Activated gamma-delta T cell (primary cell): ENCODE measurements around the gene KCNMA1.
"Not testable (repeated sequence)": the region's sequence is repeated elsewhere in the genome, so short reads cannot be mapped to it uniquely, and the experiment has no call there.

Experiments used
- DNase-seq: peaks from one replicate; lab custom pipeline; 2025; lab: John Stamatoyannopoulos, UW

The KCNMA1 gene

GRCh38 chr10:77605466-77605865, 32.1 kb downstream of the KCNMA1 start:
- DNase-seq = no peak

DNA sequence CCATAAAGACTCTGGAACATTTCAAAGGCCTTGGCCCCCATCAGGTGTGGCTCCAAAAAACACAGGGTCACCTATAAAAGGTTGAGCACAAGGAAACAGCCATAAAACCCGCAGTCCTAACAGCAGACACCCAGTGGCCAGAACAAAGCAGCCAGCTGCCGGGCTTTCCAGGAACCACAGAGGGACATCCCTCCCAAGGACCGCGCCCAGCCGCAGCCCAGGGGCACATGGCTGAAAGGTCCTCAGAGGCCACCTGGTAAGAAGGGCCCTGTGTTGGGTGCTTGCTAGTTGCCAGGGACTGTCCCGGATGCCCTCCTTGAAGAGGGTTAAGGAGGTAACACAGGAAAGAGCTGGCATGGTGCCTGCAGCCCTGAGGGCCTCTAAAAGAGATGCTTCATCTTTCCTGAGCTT, 32.7 kb downstream of the KCNMA1 start:
- DNase-seq = no peak

DNA sequence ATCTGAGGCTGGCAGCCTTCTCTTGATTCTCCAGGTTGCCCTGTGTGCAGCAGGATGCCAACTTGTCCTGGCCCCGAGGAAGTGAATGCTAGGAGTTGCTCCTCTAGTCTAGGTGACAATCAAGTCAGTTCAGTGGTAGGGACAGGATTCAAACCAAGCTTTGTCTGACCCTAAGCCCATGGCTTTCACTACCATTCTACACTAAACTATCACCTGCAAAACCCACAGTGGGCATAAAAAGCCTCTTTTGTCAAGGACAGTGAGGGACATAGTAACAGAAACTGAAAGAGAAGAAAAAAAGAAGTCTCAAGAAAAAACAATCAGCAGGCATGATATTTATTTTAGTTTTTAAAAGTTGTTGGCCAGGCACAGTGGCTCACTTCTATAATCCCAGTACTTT, 33.5 kb downstream of the KCNMA1 start:
- no peak for DNase-seq

GRCh38 chr10:77603534-77603927, 34.1 kb downstream of the KCNMA1 start:
- no peak for DNase-seq

- DNase-seq = no peak
These were observed 34.6 kb downstream of the KCNMA1 start for GRCh38 chr10:77602913-77603533.

DNA sequence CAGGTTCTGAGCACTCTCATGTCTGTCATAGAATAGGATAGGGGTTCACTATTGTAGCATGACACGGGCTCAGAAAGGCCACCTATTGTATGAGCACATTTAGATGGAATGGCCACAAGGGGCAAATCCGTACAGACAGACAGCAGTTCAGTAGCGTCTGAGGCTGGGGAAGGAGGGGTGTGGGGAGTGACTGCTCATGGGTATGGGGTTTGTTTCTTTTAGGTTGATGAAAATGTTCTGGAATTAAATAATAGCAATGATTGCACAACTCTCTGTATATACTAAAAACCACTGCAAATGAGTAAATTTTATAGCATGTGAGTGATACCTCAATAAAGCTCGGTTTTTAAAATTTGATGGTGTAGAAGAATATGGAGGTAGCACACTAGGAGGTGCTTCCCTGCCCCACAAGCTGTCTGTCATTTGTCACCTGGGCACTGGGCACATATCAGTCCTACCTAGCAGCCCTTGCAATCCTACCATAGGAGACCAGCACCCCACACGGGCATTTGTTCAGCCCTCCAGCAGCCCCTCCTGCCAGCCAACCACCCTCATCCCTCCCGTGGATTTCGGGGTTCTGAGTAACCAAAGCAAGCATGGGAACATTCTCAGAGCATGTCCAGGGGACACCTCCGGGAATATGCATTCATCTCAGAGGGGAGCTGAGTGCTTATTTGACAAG, 35.2 kb downstream of the KCNMA1 start:
- no peak for DNase-seq

DNA sequence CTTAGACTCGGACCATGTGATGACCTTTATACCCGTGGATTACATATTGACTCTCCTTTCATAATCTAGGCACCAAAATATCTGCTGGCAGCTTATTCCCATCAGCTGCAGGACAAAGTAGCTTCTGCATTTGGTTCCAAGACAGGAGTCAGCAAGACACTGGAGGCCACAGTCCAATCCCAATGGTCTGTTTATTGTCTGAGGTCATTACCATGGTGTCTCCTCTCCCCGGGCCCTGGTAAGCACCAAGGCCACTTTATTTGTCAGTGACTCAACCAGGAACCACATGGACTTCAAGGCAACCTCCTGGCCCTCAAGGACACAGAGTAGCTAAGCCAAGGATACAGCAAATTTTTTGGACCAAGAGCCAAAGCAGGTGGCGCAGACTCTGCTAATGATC, 36.1 kb downstream of the KCNMA1 start:
- DNase-seq = no peak

DNA sequence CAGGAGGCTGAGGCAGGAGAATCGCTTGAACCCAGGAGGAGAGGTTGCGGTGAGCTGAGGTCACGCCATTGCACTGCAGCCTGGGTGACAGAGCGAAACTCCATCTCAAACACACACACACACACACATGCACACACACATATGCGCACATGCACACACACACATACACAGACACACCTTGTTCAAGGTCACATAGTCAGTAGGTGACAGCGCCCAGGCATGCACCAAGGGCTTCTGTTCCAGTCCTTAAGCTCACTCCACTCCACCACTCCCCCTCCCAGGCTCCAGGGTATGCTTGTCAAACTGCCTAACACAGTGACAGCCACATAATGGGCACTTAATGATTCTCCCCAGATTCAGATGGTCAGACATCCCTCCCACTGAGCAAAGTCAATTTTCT, 37.0 kb downstream of the KCNMA1 start:
- DNase-seq = no peak

- DNase-seq = no peak
These were observed 38.0 kb downstream of the KCNMA1 start for GRCh38 chr10:77599651-77600050.

GRCh38 chr10:77598606-77599005, 39.0 kb downstream of the KCNMA1 start:
- no peak for DNase-seq

DNA sequence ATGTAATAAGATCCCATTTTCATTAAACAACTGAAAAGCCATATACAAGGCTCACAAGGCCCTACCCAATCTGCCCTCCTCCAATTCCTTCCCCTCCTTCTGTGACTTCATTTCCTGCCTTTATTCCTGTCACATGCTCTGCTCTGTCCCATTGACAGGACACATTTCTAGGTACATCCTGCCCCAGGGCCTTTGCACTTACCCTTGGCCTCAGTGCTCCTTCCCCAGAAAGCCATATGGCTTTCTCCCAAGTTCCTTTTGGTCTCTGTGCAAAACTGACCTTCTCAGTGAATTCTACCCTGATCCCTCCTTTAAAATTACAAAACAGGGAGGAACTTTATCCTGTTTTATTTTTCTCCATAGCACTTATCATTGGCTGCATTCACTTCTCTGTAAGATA, 40.0 kb downstream of the KCNMA1 start:
- no peak for DNase-seq

DNA sequence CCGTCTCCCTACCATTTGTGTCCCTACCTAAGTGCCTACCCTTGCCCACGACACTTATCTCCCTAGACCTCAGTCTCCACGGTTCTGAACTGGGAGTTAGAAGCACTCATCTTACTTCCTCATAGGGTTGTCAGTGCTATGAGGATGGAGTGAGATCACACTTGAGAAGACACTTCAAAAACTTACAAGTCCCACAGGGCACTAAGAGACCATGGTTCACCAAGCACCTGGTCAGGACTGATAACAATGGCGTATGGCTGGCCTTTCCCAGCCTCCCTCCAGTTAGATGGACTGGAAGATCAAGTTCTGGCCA, 43.2 kb downstream of the KCNMA1 start:
- DNase-seq = no peak

DNA sequence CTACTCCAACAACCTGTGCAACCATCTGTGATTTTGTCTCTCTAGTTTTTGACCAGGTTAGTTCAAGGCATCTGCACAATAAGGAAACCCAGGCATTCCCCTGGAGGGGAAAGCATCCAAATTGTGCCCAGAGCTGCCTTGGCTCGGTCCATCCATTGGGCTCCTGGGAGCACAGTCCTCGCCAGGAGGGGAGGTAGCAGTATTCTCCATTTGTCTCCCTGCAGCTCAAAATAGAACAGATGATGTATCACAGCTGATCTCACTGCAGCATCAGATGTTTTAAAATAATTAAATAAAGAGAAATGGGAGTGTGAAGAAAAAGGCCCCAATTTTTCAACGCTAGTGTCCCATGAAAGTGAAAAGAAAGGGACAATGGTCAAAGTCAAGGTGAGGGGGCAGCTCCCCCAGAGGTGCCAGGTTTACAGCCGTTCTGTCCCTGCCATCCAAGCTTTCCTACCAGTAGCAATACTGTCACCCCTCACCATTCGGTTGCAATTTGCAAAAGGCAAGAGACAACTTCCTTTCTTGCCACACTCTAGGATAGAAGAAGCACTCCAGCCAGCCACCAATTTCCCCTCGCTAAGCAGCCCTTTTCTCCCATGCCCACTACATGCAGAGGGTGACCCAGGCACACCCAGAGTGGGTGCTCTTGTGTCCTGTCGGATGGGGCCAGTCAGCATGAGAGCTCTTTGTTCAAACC, 43.7 kb downstream of the KCNMA1 start:
- DNase-seq = no peak

DNA sequence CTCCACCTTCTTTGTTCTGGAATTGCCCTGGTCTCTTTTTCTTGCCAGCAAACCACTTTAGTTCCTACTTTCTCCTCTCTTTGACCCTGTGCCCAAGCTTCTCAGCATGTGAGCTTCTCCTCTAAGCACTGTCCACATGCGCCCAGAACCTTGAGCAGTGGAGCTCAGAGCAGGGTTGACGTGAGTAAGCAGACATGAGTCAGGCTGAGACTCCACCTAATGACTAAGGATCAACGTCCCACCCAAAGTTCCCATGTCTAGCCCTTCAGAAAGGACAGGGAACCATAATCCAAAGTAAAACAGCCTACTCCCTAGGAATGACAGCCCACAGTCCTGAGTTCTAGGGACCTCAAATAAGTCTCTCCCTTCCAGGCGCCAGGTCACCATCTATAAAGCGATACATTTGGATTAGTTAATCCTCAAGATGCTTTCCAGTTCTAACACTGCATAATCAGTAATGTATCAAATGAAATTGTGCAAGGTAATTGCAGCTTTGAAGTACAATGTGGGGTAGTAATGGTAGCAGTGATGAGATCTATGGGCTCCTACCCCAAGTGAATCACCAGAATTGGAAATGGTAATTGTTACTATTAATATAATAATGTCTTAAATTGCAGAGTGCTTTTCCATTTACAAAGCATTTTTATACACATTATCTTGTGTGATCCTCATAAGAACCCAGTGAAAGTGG, 44.5 kb downstream of the KCNMA1 start:
- no peak for DNase-seq

DNA sequence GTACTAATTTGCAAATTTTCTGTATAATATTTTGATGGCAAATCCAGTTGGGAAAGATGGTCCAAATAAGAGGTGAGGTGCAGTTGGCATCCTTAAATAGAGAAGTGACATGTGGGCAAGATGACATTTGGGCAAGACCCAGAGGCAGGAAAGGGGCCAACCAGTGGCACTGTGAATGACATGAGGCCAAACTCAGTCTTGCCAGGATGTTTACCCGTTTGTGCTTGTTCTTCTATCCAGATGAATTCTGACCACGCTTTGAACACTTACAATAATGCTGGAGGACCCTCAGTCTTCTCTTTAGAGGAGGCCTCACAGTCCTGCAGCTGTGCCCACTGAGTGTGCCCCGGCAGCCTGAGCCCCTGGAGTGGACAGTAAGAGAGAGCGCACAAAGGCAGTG, 45.1 kb downstream of the KCNMA1 start:
- no peak for DNase-seq

DNA sequence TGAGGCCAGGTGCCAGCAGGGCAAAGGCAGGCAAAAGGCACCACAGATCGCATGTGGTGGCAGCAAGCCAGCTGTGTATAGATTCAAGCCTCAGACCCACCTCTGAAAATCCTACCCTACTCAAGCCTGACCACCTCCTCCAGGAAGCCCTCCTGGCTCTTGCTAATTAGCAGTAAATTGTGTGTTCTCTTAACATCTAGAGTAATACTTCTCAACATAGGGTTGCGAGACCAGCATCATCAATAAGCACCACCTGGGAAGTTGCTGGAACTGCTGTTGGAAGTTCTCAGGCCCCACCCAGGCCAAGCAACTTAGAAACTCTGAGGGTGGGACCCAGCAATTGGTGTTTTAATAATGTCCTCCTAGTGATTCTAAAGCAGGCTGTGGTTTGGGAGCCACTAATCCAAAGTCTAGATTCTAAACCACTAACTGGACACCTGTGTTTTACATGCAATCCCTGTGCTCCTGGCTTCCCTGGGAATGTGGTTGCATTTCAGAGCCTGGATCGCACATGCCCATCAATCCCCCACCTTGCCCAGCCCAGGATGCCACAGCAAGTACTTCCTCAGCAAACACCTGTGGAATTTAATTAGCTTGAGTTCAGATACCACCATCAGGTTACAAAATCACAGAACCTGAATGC, 46.2 kb downstream of the KCNMA1 start:
- DNase-seq = no peak

DNA sequence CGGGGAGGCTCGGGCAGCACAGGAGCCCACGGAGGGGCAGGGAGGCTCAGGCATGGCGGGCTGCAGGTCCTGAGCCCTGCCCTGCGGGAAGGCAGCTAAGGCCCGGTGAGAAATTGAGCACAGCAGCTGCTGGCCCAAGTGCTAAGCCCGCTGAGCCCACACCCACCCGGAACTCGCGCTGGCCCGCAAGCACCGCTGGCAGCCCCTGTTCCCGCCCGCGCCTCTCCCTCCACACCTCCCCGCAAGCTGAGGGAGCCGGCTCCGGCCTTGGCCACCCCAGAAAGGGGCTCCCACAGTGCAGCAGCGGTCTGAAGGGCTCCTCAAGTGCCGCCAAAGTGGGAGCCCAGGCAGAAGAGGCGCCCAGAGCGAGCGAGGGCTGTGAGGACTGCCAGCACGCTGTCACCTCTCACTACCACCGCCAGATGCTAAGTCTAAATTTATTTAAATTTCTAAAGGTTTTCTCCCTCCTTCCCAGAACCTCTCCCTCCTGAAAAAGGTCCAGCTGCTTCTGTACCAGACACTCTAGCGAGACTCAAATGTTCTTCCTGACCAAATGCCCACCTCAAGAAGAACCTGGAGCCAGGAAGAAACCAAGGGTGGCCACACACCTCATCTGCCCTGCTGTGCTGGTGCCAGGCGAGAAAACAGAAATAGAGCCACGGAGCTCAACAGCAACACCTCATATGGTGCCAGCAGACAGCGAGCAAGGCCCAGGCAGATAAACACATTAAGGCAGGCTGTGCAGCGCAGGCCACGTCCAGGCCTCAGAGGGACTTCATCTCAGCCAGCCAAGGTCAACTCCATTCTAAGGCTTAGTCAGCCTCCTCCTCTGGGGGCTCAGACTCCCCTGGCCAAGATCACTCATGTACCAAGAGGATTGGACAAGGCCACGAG, 47.0 kb downstream of the KCNMA1 start:
- DNase-seq = no peak

GRCh38 chr10:77589703-77590102, 47.9 kb downstream of the KCNMA1 start:
- DNase-seq = not testable (repeated sequence)

GRCh38 chr10:77588886-77589285, 48.7 kb downstream of the KCNMA1 start:
- no peak for DNase-seq

GRCh38 chr10:77587416-77587790, 50.2 kb downstream of the KCNMA1 start:
- DNase-seq = no peak

DNA sequence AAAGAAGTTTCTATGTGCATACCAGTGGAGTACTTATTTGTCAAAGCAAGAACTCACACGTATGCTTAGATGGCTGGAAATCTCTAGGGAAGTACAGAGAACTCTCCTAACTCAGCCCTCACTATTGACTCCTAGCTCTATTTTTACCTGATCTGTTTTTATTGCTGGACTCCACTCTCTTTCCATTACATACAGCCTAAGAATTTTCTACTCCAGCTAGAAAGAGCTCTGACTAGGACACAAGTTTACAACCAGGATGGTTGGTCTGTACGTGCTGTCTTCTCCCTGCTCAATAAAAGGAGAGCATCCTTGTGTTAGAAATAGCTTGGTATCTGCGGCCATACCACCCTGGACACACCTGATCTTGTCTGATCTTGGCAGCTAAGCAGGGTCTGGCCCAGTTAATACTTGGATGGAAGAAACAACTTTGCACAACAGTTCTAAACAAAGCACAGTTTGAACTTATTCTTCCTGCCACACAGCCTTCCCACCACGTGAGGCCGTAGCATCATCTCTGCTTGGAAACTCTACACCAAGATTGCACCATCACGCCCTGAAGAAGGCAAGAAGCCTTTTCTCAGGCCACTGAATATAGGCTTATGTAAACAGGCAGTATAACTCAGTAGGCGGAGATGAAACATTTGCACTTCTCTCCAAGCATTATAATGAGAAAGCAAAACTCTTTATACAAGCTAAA, 50.7 kb downstream of the KCNMA1 start:
- no peak for DNase-seq
